ENCODE results near the gene FAM111B.
A peak's percentile ranks its signal among the peaks of the same experiment; 100 is the strongest.
"Not testable (repeated sequence)": the region's sequence is repeated elsewhere in the genome, so short reads cannot be mapped to it uniquely, and the experiment has no call there.

FAM111B gene

DNA sequence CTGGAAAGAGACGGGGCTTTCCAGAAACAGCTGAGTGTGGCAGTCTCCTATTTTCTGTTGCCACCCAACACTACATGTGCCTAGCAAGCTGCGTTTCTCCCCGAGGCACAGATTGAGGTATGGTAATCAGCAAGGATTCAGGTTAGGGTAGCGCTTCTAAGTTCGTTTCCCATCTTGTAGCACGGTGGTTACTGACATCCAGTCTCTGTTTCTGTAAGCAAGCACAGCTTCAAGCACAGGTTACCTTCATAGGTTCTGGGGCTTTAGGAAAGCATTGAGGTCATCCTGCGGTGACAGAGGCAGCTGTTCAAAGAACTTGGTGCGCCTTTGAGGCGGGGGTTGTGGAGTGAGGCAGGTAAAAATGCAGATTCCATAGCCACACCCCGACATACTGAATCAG lies 684 bp downstream of the FAM111B start:
- peak; percentile 13 for DNase-seq

DNA sequence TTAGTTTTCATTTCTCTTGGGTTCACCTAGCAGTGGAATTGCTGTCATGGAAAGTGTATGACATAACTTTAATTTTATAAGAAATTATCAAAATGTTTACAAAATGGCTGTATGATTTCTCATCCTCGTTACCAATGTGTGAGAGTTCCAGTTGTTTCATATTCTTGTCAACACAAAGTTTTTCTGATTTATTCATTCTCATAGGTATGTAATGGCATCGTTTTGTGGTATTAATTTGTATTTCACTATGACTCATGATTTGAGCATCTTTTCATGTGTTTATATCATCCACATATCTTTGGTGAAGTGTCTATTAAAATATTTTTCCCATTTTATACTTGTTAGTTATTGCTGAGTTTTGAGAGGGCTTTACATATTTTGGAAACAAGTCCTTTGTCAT lies 5.5 kb downstream of the FAM111B start:
- no peak for DNase-seq

GRCh38 chr11:59114344-59114743 lies 7.3 kb downstream of the FAM111B start:
- no peak for DNase-seq

- DNase-seq = no peak
These were observed 8.5 kb downstream of the FAM111B start for GRCh38 chr11:59115553-59115952.

GRCh38 chr11:59117774-59118173 lies 10.7 kb downstream of the FAM111B start:
- no peak for DNase-seq

GRCh38 chr11:59119826-59120225 lies 12.8 kb downstream of the FAM111B start:
- no peak for DNase-seq

DNA sequence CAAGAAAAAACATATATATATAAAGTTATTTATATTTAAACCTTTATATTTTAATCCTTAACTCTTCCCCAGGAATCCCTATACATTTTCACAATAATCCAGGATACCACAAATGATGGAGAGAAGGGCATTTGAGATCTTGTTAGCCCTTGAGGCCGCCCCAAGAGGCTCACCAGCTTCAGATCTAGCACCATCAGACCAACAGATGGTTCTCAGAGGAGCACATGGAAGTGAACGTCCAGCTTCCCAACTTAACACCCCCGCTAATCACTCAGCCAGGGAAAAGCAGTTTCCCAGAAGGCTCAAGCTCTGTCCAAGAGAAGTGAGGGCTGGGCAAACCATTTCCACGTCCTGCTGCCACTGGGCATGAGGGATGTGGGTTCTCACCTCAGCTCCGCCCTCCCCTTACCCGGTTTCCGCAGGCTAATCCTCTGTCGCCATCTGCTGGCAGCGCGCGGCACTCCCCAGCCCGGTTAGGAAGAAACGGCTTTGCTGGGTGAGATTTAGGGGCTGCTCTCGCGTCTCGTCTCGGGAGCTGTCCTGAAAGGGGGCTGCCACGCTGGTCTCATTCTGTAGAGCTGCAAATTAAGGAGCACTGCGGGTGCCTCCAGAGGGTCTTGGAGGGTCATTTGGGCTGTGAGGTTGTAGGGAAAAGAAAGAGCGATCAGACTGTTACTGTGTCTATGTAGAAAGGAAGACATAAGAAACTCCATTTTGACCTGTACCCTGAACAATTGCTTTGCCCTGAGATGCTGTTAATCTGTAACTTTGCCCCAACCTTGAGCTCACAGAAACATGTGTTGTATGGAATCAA lies 28.8 kb downstream of the FAM111B start:
- peak; percentile 88 for DNase-seq

- not testable (repeated sequence) for DNase-seq
These were observed 29.5 kb downstream of the FAM111B start for GRCh38 chr11:59136551-59136950.

- DNase-seq = no peak
These were observed 30.2 kb downstream of the FAM111B start for GRCh38 chr11:59137190-59137589.

GRCh38 chr11:59138643-59139042 lies 31.6 kb downstream of the FAM111B start:
- DNase-seq = no peak

GRCh38 chr11:59141191-59141590 lies 34.2 kb downstream of the FAM111B start:
- DNase-seq = no peak

- no peak for DNase-seq
These were observed 34.8 kb downstream of the FAM111B start for GRCh38 chr11:59141673-59142460.

DNA sequence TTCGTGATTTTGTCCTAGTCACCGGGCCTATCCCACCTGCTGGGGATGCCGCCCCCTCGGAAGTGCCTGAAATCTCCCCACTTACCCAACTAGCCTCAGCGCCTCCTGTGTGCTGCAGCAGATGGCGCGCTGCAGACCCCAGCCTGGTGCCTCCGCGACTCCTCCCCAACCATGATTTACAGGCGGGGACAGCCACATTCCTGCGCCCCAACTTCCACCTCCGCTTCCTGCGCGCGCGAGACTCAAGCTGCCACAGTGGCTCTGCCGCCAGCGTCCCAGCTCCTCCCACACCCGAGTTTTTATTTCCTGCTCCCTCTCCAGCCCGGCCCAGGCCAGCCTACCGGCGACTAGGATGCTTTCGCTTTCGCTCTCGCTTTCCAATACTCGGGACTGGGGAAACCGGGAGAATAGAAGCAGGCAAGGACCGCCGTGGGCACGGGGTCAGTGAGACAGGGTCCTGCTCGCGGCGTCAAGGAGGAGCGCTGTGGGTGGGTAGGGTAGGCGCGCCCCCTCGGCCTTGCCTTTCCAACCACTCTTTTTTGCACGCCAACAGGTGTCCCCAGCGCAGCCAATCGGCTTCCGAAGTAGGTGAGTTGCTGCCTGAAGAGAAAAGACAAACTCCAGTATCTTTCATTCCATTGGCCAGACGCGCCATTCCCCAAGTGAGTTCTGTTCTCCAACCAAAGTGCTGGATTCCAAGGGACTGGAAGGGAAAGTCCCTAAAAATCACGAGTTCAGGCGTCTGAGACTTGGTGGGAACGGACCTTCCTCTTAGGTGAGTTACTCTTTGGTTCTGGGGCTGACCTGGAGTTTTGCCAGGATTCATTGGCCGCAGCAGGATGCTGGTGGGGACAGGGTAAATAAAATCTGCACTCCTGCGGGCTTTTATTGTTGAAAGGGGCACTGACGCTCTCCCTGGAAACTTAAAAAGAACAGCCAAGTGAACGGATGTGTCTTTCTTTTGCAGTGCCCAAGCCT lies 35.8 kb downstream of the FAM111B start, which contains the start of gene FAM111A:
TSS of gene FAM111A (plus strand) at position 327 of the 978 bp plus-strand sequence. CDS start 6,017 bp downstream, outside the sequence.
- DNase-seq = peak; percentile 91

DNA sequence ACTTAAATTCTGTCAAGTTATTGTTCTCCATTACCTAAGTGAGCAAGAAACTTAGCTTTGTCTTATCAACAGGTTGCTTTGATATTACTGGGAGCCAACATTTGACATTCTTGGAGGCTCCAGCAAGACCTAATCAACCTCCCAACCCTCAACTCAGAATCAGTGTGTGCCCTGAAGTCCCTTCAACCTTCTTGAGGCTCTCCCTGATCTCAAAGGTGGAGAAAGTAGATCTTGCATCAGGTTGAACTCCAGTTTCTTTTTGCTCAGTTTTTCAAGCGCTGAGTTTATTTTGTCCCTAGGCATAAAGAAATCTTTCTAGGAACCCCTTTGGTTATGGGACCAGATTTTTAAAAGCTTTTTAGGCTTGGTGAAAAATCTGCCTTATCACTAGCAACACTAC lies 37.1 kb downstream of the FAM111B start:
- DNase-seq = peak; percentile 7

DNA sequence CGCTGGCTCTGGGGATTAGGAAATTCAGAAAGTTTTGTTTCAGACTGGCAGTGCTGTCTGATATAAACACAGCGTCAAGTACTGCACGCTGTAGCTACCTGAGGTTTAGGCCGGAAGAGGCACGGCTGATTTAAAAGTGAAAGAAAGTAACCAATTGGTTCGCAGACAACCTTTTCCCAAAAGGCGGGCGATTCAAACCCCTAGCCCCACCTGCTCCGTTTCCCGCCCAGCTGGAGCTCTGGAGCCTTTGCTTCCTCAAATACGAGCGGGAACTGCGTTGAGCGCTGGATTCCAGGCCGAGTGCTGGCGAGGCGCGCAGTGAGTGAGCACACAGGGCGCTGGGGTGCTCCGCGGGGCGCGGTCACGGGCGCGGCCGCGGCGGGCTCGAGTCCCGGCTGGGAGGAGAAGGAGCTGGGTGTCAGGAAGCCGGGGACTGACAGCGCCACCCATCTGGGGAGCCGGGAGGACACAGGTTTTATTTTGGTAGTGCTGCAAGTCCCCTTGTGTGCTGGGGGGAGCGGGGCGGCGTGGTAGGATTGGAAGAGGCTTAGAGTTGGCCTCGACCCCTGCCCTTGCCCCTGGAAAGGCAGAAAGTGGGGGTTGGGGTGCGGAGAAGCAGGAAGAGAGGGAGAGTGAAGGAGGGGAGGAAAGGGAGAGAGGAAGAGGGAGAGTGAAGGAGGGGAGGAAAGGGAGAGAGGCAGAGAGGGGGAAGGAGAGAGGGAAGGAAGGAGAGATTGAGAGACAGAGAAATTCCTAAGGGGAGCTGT lies 37.7 kb downstream of the FAM111B start:
- DNase-seq = peak; percentile 86

GRCh38 chr11:59145534-59145933 lies 38.5 kb downstream of the FAM111B start:
- DNase-seq = no peak

DNA sequence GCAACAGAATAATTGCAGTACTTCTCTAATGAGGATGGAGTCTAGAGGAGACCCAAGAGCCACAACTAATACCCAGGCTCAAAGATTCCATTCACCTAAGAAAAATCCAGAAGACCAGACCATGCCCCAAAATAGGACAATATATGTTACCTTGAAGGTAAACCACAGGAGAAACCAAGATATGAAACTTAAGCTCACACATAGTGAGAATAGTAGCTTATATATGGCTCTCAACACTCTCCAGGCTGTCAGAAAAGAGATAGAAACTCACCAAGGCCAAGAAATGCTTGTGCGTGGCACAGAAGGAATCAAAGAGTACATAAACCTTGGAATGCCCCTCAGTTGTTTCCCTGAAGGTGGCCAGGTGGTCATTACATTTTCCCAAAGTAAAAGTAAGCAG lies 44.7 kb downstream of the FAM111B start:
- DNase-seq = no peak

DNA sequence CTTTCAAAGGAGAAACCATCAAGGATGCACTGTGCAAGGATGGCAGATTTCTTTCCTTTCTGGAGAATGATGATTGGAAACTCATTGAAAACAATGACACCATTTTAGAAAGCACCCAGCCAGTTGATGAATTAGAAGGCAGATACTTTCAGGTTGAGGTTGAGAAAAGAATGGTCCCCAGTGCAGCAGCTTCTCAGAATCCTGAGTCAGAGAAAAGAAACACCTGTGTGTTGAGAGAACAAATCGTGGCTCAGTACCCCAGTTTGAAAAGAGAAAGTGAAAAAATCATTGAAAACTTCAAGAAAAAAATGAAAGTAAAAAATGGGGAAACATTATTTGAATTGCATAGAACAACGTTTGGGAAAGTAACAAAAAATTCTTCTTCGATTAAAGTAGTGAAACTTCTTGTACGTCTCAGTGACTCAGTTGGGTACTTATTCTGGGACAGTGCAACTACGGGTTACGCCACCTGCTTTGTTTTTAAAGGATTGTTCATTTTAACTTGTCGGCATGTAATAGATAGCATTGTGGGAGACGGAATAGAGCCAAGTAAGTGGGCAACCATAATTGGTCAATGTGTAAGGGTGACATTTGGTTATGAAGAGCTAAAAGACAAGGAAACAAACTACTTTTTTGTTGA lies 45.4 kb downstream of the FAM111B start:
- no peak for DNase-seq

- no peak for DNase-seq
These were observed 47.6 kb downstream of the FAM111B start for GRCh38 chr11:59154610-59155009.

DNA sequence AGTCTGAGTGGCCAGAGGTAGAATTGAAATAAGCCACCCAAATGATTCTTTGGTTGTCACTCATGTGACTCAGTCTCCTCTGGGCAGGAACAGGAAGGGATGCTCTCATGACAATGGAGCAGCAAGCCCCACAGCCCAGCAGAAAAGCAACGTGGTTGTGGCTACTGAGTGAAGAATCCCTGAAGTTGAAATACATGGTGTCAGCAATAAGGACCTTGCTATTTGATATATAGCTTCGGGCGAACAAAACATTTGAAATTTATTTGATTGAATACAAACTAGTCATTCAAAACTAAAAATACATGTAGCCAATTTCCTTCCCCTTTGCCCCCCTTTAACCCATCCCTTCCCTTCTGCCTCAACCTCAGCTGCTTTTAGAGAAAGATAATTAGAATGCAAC lies 50.4 kb downstream of the FAM111B start:
- no peak for DNase-seq
